HEK293 (cell line): Measurements from ENCODE around the gene ZSCAN9.

ENCODE experiments used
- CTCF ChIA-PET: fragments of 350-600 bp; formaldehyde crosslinking; extraction: SDS; loops from one replicate; lab custom pipeline; 2021; ENCODE audit warnings: antibody characterized with exemption; lab: Yijun Ruan, JAX
- POLR2A ChIA-PET: fragments of 300-600 bp; formaldehyde crosslinking; extraction: SDS; loops from one replicate; lab custom pipeline; 2020; ENCODE audit warnings: antibody characterized with exemption, inconsistent platforms; lab: Yijun Ruan, JAX
- H3K27ac ChIP-seq: fragments of 200-500 bp; sonication (Bioruptor generic); 2 replicates; pipeline ENCODE4 v1.5.1; 2014; ENCODE audit warnings: low read depth, low read length, control low read depth, inconsistent platforms; ENCODE audit errors: extremely low read depth
- H3K36me3 ChIP-seq, 2 experiments: fragments of 200-500 bp in 1 of 2; sonication (Bioruptor generic) in 1 of 2; 1 replicate in 1 of 2; 2 replicates in 1 of 2; pipeline ENCODE4 v1.5.1; 2014 to 2017; ENCODE audit warnings: inconsistent platforms in 2 of 2, low read length in 2 of 2; ENCODE audit not compliant: control insufficient read depth in 2 of 2, insufficient read depth in 1 of 2
- H3K4me1 ChIP-seq: fragments of 200-500 bp; sonication (Bioruptor generic); 2 replicates; pipeline ENCODE4 v1.5.1; 2014; ENCODE audit warnings: mild to moderate bottlenecking, low read length, inconsistent platforms; ENCODE audit not compliant: control insufficient read depth, insufficient read depth
- H3K4me3 ChIP-seq: 2 replicates; pipeline ENCODE4 v1.5.1; 2011; ENCODE audit warnings: low read depth, mild to moderate bottlenecking, control low read depth, low read length, moderate library complexity
- H3K9me3 ChIP-seq: fragments of 200-500 bp; sonication (Bioruptor generic); 2 replicates; pipeline ENCODE4 v1.5.1; 2014; ENCODE audit warnings: low read depth, low read length, inconsistent platforms; ENCODE audit not compliant: control insufficient read depth, insufficient read depth
- IKZF3 ChIP-seq: fragments of 450-650 bp; IDR thresholded peaks from 2 replicates; pipeline ENCODE4 v1.5.0; 2018; ENCODE audit warnings: missing biosample characterization, mild to moderate bottlenecking, missing genetic modification characterization, moderate library complexity
- KLF7 ChIP-seq: fragments of 450-650 bp; formaldehyde crosslinking; IDR thresholded peaks from 2 replicates; pipeline ENCODE4 v1.5.1; 2016; ENCODE audit warnings: missing biosample characterization, missing genetic modification characterization, borderline replicate concordance
- PRDM10 ChIP-seq: fragments of 450-650 bp; formaldehyde crosslinking; IDR thresholded peaks from 2 replicates; pipeline ENCODE4 v1.5.1; 2016; ENCODE audit warnings: missing biosample characterization, missing genetic modification characterization
- RBAK ChIP-seq: fragments of 450-650 bp; formaldehyde crosslinking; IDR thresholded peaks from 2 replicates; pipeline ENCODE4 v1.5.1; 2016; ENCODE audit warnings: missing biosample characterization, missing genetic modification characterization
- ZBTB6 ChIP-seq: fragments of 450-650 bp; formaldehyde crosslinking; IDR thresholded peaks from 2 replicates; pipeline ENCODE4 v1.5.1; 2017; ENCODE audit warnings: missing biosample characterization, missing genetic modification characterization
- ZNF155 ChIP-seq: fragments of 450-650 bp; formaldehyde crosslinking; IDR thresholded peaks from 2 replicates; pipeline ENCODE4 v1.5.1; 2016; ENCODE audit warnings: missing biosample characterization, missing genetic modification characterization
- ZNF169 ChIP-seq: fragments of 450-650 bp; formaldehyde crosslinking; IDR thresholded peaks from 2 replicates; pipeline ENCODE4 v1.5.1; 2016; ENCODE audit warnings: missing biosample characterization, missing genetic modification characterization
- ZNF214 ChIP-seq: fragments of 450-650 bp; formaldehyde crosslinking; IDR thresholded peaks from 2 replicates; pipeline ENCODE4 v1.5.1; 2017; ENCODE audit warnings: missing biosample characterization, mild to moderate bottlenecking, missing genetic modification characterization, borderline replicate concordance
- ZNF221 ChIP-seq: fragments of 450-650 bp; formaldehyde crosslinking; IDR thresholded peaks from 2 replicates; pipeline ENCODE4 v1.5.1; 2017; ENCODE audit warnings: missing biosample characterization, missing genetic modification characterization, borderline replicate concordance
- ZNF433 ChIP-seq: fragments of 450-650 bp; formaldehyde crosslinking; IDR thresholded peaks from 2 replicates; pipeline ENCODE4 v1.5.1; 2016; ENCODE audit warnings: missing biosample characterization, missing genetic modification characterization, low read depth
- ZNF48 ChIP-seq: fragments of 450-650 bp; formaldehyde crosslinking; IDR thresholded peaks from 2 replicates; pipeline ENCODE4 v1.5.1; 2016; ENCODE audit warnings: missing biosample characterization, missing genetic modification characterization
- ZNF555 ChIP-seq: fragments of 450-650 bp; formaldehyde crosslinking; conservative IDR thresholded peaks from 2 replicates; pipeline ENCODE4 v1.5.1; 2017; ENCODE audit warnings: missing biosample characterization, mild to moderate bottlenecking, missing genetic modification characterization, inconsistent platforms
- ZNF561 ChIP-seq: fragments of 450-650 bp; IDR thresholded peaks from 2 replicates; pipeline ENCODE4 v1.5.1; 2018; ENCODE audit warnings: missing biosample characterization, missing genetic modification characterization, borderline replicate concordance
- ZNF571 ChIP-seq: fragments of 450-650 bp; formaldehyde crosslinking; IDR thresholded peaks from 2 replicates; pipeline ENCODE4 v1.5.0; 2017; ENCODE audit warnings: missing biosample characterization, missing genetic modification characterization
- ZNF596 ChIP-seq: fragments of 450-650 bp; IDR thresholded peaks from 2 replicates; pipeline ENCODE4 v1.5.0; 2018; ENCODE audit warnings: missing biosample characterization, mild to moderate bottlenecking, missing genetic modification characterization, moderate library complexity
- ZNF621 ChIP-seq: fragments of 450-650 bp; formaldehyde crosslinking; IDR thresholded peaks from 2 replicates; pipeline ENCODE4 v1.5.1; 2017; ENCODE audit warnings: missing biosample characterization, missing genetic modification characterization
- ZNF629 ChIP-seq: fragments of 450-650 bp; formaldehyde crosslinking; IDR thresholded peaks from 2 replicates; pipeline ENCODE4 v1.5.1; 2017; ENCODE audit warnings: missing biosample characterization, missing genetic modification characterization
- ZNF777 ChIP-seq: fragments of 450-650 bp; formaldehyde crosslinking; IDR thresholded peaks from 2 replicates; pipeline ENCODE4 v1.5.1; 2017; ENCODE audit warnings: missing biosample characterization, missing genetic modification characterization, borderline replicate concordance
- TF ChIP-seq, protein P1 (sequence below): fragments of 450-650 bp; IDR thresholded peaks from 2 replicates; pipeline ENCODE4 v1.5.1; 2018; ENCODE audit warnings: missing biosample characterization, mild to moderate bottlenecking, missing genetic modification characterization

Gene ZSCAN9

GRCh38 chr6:28243946-28244345 lies 18.9 kb downstream of the ZSCAN9 start:
- POLR2A ChIA-PET = no interaction called here
- Histone ChIP-seq H3K9me3 (no peaks in the 10 kb centered on the region), H3K4me1 (no peaks in the 10 kb centered on the region), H3K27ac (no peak overlapping the region), H3K4me3 (no peak overlapping the region), H3K36me3 (peaks cover 19 to 54% of the 10 kb centered on the region in 2 experiments)
- CTCF ChIA-PET = interaction anchor here (1.2 kb wide), 1 partner anchor 112 kb away, joined by 3 read pairs; no protein-coding TSS in a partner anchor
- TF ChIP-seq PRDM10 (tag by site-specific recombination) (no peak), ZNF221 (no peak), ZBTB6 (tag by site-specific recombination) (no peak), ZNF48 (tag by site-specific recombination) (no peak), RBAK (no peak), IKZF3 (tag by site-specific recombination) (no peak), ZNF169 (no peak), ZNF777 (tag by site-specific recombination) (no peak), KLF7 (tag by site-specific recombination) (no peak), ZNF214 (no peak), ZNF155 (no peak), ZNF433 (no peak), ZNF561 (tag by site-specific recombination) (no peak), ZNF571 (tag by site-specific recombination) (no peak)
- TF ChIP-seq, protein P1, sequence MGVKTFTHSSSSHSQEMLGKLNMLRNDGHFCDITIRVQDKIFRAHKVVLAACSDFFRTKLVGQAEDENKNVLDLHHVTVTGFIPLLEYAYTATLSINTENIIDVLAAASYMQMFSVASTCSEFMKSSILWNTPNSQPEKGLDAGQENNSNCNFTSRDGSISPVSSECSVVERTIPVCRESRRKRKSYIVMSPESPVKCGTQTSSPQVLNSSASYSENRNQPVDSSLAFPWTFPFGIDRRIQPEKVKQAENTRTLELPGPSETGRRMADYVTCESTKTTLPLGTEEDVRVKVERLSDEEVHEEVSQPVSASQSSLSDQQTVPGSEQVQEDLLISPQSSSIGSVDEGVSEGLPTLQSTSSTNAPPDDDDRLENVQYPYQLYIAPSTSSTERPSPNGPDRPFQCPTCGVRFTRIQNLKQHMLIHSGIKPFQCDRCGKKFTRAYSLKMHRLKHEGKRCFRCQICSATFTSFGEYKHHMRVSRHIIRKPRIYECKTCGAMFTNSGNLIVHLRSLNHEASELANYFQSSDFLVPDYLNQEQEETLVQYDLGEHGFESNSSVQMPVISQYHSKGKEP (tag by site-specific recombination) = no peak

DNA sequence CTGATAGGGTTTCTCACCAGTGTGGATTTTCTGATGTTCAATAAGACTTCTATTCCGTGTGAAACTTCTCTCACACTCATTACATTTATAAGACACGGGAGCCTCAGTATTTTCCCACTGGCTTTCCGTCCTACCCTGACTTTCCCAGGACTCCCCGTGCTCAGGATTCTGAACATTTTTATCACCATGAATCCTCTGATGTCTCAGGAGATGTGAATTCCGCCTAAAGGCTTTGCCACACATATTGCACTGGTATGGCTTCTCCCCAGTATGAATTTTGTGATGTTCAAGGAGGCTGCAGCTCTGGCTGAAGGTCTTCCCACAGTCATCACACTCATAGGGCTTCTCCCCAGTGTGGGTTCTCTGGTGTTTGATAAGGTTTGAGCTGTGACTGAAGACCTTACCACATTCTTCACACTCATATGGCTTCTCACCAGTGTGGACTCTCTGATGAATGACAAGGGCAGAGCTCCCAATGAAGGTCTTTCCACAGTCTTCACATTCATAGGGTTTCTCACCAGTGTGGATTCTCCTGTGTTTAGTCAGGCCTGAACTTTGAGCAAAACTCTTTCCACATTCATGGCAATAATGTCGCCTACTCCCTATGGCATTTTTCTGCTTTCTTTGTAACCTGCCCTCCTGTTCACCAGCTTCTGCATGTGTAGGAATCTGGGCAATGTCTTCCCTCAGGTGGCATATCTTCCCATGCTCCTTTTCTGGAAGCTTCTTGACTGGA lies 20.3 kb downstream of the ZSCAN9 start:
- no peaks in the 10 kb centered on the region for H3K4me1 ChIP-seq
- H3K27ac ChIP-seq = no peak overlapping the region
- POLR2A ChIA-PET = interaction anchor here (0.9 kb wide), 1 partner anchor 22 kb away, joined by 3 read pairs; the partner anchor contains the start of gene ZSCAN26
- no peaks in the 10 kb centered on the region for H3K9me3 ChIP-seq
- no peak overlapping the region for H3K4me3 ChIP-seq
- TF ChIP-seq ZNF629 (no peak), ZNF596 (no peak), ZNF555 (tag by site-specific recombination) (no peak), ZNF621 (no peak)
- peaks cover 19 to 59% of the 10 kb centered on the region in 2 experiments for H3K36me3 ChIP-seq
- CTCF ChIA-PET = no interaction called here
